Lower leg skin (tissue), 3 donors: ENCODE measurements around the gene AKAP12.

ENCODE experiments used
- POLR2A ChIP-seq, 2 donors: fragments of 450-650 bp; IDR thresholded peaks; one replicate each; pipeline ENCODE4 v1.6.1; 2016 to 2017; ENCODE audit warnings: antibody characterized with exemption in 2 of 2, mild to moderate bottlenecking in 1 of 2, moderate library complexity in 1 of 2
- TF ChIP-seq, protein P1 (sequence below), 3 donors: fragments of 450-650 bp; IDR thresholded peaks; one replicate each; pipeline ENCODE4 v1.5.1; 2016; ENCODE audit warnings: antibody characterized with exemption in 3 of 3, mild to moderate bottlenecking in 3 of 3, moderate library complexity in 2 of 3

DNA sequence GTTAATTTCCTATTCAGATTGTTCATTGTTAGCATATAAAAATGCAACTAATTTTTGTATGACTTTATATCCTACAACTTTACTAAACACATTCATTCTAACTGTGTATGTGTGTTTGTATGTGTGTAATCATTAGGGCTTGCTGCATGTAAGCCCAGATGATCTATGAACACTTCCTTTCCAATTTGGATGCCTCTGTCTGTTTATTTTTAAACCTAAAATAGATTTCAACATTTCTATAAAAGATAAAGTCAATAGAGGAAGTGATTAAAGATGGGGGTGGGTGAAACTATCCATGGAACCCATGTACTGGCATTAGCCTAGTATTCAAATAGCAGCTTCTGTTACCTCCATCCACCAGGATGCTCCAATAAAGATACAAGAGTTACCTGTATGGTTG is 15.7 kb upstream of the AKAP12 start:
- no peak for TF ChIP-seq POLR2A (IDR thresholded peaks at IDR 0.05)
- TF ChIP-seq, protein P1, sequence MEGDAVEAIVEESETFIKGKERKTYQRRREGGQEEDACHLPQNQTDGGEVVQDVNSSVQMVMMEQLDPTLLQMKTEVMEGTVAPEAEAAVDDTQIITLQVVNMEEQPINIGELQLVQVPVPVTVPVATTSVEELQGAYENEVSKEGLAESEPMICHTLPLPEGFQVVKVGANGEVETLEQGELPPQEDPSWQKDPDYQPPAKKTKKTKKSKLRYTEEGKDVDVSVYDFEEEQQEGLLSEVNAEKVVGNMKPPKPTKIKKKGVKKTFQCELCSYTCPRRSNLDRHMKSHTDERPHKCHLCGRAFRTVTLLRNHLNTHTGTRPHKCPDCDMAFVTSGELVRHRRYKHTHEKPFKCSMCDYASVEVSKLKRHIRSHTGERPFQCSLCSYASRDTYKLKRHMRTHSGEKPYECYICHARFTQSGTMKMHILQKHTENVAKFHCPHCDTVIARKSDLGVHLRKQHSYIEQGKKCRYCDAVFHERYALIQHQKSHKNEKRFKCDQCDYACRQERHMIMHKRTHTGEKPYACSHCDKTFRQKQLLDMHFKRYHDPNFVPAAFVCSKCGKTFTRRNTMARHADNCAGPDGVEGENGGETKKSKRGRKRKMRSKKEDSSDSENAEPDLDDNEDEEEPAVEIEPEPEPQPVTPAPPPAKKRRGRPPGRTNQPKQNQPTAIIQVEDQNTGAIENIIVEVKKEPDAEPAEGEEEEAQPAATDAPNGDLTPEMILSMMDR (IDR thresholded peaks at IDR 0.05) = no peak
